T-helper 2 cell treated with Interferon-gamma antibody and Interleukin-4, amounts not matched to agents 5 μg/mL and 100 μg/mL, for 36 hours (primary cell): ENCODE results near the gene TANGO2.

Source experiments
- DNase-seq: peaks from one replicate; pipeline ENCODE4 v3.0.0; 2021; ENCODE audit warnings: low spot score
- H3K27ac Mint-ChIP-seq: one replicate; pipeline ENCODE4 v1.8.0; 2021; ENCODE audit warnings: mild to moderate bottlenecking, mixed read lengths
- H3K27me3 Mint-ChIP-seq: one replicate; pipeline ENCODE4 v1.8.0; 2021; ENCODE audit warnings: low read depth, mixed read lengths
- H3K36me3 Mint-ChIP-seq: one replicate; pipeline ENCODE4 v1.8.0; 2021; ENCODE audit warnings: low read depth, mixed read lengths
- H3K4me1 Mint-ChIP-seq: one replicate; pipeline ENCODE4 v1.8.0; 2021; ENCODE audit warnings: low read depth, mixed read lengths
- H3K4me3 Mint-ChIP-seq: one replicate; pipeline ENCODE4 v1.8.0; 2022; ENCODE audit warnings: mild to moderate bottlenecking, moderate library complexity, mixed read lengths
- H3K9me3 Mint-ChIP-seq: one replicate; pipeline ENCODE4 v1.8.0; 2021; ENCODE audit warnings: mixed read lengths

TANGO2 gene

DNA sequence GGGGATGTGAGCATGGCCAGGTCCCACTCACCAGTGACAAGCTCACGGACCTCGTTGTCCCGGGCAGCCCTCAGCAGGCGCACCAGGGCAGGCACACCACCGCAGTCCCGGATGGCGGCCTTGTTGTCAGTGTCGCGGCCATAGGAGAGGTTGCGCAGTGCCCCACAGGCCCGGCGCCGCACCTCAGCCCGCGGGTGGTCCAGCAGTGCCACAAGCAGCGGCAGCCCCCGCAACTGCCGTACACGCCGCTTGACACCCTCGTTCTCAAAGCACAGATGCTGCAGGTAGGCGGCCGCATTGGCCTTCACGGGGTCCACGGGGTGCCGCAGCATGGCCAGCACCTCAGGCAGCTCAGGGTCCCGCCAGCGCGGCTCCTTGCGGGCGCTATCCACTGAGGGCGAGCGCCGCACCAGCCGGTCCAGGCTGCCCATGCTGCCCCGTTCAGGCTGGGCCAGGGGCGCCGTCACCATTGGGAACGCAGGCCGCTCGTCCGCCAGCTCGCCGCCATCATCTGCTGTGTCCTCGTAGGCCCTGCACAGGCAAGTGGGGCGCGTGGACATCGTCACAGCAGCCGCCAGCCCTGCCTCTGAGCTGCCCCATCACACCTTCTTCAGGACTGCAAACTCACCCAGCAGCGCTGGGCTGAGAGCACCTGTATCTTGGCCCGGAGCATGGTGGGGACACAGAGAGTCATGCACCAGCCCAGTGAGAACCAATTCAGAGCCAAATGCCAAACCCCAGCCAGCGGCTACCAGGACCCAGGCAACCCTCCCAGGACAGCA, 41.0 kb upstream of the TANGO2 start:
- H3K27ac Mint-ChIP-seq = no peak overlapping the region
- H3K27me3 Mint-ChIP-seq = no peaks in the 10 kb centered on the region
- H3K4me3 Mint-ChIP-seq = no peak overlapping the region
- no peaks in the 10 kb centered on the region for H3K9me3 Mint-ChIP-seq
- no peaks in the 10 kb centered on the region for H3K36me3 Mint-ChIP-seq
- DNase-seq = no peak
- H3K4me1 Mint-ChIP-seq = peaks cover 5% of the 10 kb centered on the region

- no peak for DNase-seq
- Mint-ChIP-seq H3K36me3 (no peaks in the 10 kb centered on the region), H3K4me1 (no peaks in the 10 kb centered on the region), H3K4me3 (no peak overlapping the region), H3K9me3 (no peaks in the 10 kb centered on the region), H3K27ac (no peak overlapping the region), H3K27me3 (no peaks in the 10 kb centered on the region)
These were observed 40.1 kb upstream of the TANGO2 start for GRCh38 chr22:19980766-19981165.

DNA sequence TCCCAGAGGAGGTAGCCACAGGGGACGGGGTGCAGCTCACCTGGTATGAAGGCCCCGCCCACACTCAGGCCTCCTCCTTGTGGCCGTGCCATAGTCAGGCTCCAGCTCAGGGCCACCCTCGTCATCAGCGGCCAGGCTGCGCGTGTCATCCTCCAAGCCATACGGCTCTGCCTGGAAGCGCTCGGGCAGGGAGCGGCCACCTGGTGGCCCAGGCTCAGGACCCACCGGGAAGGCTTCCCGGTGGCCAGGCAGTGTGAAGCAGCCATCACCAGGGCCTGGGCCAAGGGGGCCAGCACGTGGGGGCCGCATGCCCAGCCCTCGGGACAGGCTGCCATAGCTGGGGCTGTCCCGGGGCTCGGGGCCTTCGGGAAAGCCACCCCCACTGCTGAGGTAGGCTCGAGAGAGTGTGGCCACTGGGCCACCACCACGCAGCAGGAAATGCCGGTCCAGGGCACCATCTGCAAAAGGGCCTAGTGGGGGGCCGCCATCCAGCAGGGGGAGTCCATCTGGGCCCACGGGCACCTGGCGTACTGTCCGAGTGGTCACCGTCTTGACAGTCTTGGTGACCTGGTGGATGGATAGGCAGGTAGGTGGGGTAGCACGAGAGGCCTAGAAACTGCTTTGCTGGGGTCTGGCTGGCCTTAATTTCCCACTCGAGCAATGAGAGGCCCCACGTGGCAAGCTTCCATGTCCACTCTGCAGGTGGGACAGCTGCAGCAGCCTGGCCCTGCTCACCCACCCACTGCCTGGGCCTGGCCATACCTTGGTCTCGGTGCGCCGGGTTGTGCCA, 39.5 kb upstream of the TANGO2 start:
- Mint-ChIP-seq H3K36me3 (no peaks in the 10 kb centered on the region), H3K9me3 (no peaks in the 10 kb centered on the region), H3K27me3 (peaks cover 2% of the 10 kb centered on the region), H3K4me1 (no peaks in the 10 kb centered on the region), H3K4me3 (no peak overlapping the region), H3K27ac (no peak overlapping the region)
- no peak for DNase-seq

- DNase-seq = no peak
- H3K27ac Mint-ChIP-seq = no peak overlapping the region
- H3K4me1 Mint-ChIP-seq = no peaks in the 10 kb centered on the region
- H3K4me3 Mint-ChIP-seq = no peak overlapping the region
- no peaks in the 10 kb centered on the region for H3K9me3 Mint-ChIP-seq
- H3K36me3 Mint-ChIP-seq = no peaks in the 10 kb centered on the region
- peaks cover 3% of the 10 kb centered on the region for H3K27me3 Mint-ChIP-seq
These were observed 38.7 kb upstream of the TANGO2 start for GRCh38 chr22:19981961-19982920.

GRCh38 chr22:19982991-19983578, 37.8 kb upstream of the TANGO2 start:
- Mint-ChIP-seq H3K9me3 (no peaks in the 10 kb centered on the region), H3K27ac (no peak overlapping the region), H3K36me3 (no peaks in the 10 kb centered on the region), H3K4me3 (no peak overlapping the region), H3K27me3 (peaks cover 5% of the 10 kb centered on the region), H3K4me1 (no peaks in the 10 kb centered on the region)
- DNase-seq = no peak

DNA sequence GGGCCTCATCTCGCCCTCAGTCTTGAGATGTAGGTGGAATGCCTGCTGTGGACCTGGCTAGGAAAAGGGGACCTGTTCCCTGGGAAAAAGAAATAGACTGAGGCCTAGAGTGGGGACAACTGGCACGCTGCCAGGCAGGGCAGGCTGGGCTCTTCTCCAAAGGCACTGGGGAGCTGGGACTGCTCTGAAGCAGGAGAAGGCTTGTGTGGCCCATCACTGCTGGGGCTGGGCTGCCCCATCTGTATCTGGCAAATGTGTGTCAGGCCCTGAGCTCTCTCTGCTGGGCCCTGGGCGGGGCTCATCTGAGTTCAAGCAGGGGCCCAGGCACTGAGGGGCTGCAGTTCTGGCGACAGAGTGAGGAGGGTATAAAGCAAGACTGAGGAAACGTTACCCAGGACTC, 37.2 kb upstream of the TANGO2 start:
- DNase-seq = no peak
- Mint-ChIP-seq H3K9me3 (no peaks in the 10 kb centered on the region), H3K27ac (no peak overlapping the region), H3K4me3 (no peak overlapping the region), H3K36me3 (no peaks in the 10 kb centered on the region), H3K27me3 (peaks cover 5% of the 10 kb centered on the region), H3K4me1 (no peaks in the 10 kb centered on the region)

DNA sequence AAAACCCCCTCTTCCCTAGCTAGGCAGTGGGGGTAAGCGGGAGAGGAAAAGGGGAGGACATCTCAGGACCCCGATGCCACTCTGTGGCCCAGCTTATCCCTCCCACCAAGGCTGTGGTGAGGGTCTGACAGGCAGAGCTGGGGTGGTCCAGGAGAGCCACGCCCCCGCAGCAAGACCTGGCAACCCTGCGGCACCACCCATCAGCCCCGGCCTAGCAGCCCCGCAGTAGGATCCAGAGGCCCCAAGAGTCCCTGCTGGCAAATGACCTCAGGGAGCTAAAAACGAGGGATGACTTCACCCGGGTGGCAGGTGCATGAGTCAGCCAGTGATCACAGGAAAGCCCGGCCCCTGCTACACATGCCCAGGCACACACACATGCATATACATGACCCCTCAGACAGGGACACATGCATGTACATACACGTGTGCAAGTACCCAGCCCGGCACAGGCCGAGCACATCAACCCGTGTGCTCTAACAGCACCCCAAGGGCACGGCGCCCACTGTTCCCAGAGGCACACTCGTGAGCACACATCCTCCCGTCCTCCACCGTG, 36.6 kb upstream of the TANGO2 start:
- no peaks in the 10 kb centered on the region for H3K4me1 Mint-ChIP-seq
- H3K36me3 Mint-ChIP-seq = no peaks in the 10 kb centered on the region
- H3K27me3 Mint-ChIP-seq = peaks cover 5% of the 10 kb centered on the region
- no peak overlapping the region for H3K27ac Mint-ChIP-seq
- H3K9me3 Mint-ChIP-seq = no peaks in the 10 kb centered on the region
- DNase-seq = no peak
- H3K4me3 Mint-ChIP-seq = no peak overlapping the region

GRCh38 chr22:19984851-19985811, 35.8 kb upstream of the TANGO2 start:
- no peaks in the 10 kb centered on the region for H3K9me3 Mint-ChIP-seq
- DNase-seq = no peak
- H3K27ac Mint-ChIP-seq = no peak overlapping the region
- H3K36me3 Mint-ChIP-seq = no peaks in the 10 kb centered on the region
- H3K4me3 Mint-ChIP-seq = no peak overlapping the region
- H3K27me3 Mint-ChIP-seq = peaks cover 5% of the 10 kb centered on the region
- no peaks in the 10 kb centered on the region for H3K4me1 Mint-ChIP-seq

GRCh38 chr22:19986011-19986409, 34.9 kb upstream of the TANGO2 start:
- Mint-ChIP-seq H3K27ac (no peak overlapping the region), H3K27me3 (peaks cover 5% of the 10 kb centered on the region), H3K4me1 (no peaks in the 10 kb centered on the region), H3K36me3 (no peaks in the 10 kb centered on the region), H3K4me3 (peak overlapping the region; percentile 43), H3K9me3 (no peaks in the 10 kb centered on the region)
- DNase-seq = no peak

DNA sequence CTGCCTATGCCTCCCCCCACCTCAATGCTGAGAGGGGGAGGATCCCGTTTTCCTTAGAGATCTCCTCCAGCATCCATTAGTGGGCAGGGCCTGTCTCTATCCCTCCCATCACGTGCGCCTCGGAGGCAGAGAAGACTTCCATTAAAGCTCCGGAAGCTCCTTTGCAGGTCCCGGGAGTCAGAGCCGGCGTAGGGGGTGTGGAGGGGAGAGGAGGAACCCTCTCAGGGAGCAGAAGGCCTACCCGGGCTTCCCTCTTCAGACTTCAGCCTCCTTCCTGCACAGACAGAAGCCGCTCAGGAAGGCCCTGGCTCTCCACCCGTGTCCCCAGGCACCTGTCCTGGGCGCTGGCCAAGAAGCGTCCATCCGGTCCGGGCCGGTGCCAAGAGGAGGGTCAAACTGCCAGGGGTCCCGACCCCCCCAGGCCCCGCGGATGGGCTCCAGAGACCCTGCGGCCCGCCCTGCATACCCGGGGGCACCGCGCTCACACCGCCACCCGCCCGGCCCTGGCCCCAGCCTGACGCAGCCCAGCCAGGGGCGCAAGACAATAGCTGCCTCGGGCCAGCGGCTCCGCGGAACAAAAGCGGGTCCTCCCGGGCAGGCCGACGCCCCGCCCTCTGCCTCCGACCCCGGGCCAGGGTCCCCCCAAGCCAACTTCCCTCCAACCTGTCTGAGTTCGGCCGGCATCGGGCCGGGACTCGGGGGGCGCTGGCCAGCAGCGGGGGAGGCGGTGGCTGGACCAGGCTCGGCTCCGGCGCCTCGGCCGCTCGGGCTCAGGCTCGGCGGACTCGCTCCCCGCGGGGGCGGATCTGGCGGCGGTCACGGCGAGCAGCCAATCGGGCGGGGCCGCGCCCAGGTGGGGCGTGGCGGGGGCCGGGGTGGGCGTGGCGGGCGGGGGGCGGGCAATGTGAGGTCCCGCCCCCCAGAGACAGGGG, 34.2 kb upstream of the TANGO2 start:
- Mint-ChIP-seq H3K27ac (no peak overlapping the region), H3K27me3 (peaks cover 5% of the 10 kb centered on the region), H3K9me3 (no peaks in the 10 kb centered on the region), H3K4me1 (no peaks in the 10 kb centered on the region), H3K4me3 (peak overlapping the region; percentile 43), H3K36me3 (no peaks in the 10 kb centered on the region)
- peak; percentile 71 for DNase-seq

- Mint-ChIP-seq H3K36me3 (no peaks in the 10 kb centered on the region), H3K4me3 (peak overlapping the region; percentile 15), H3K27ac (no peak overlapping the region), H3K27me3 (peaks cover 5% of the 10 kb centered on the region), H3K9me3 (no peaks in the 10 kb centered on the region), H3K4me1 (no peaks in the 10 kb centered on the region)
- DNase-seq = no peak
These were observed 33.3 kb upstream of the TANGO2 start for GRCh38 chr22:19987394-19988306.
